GM19468 (cell line): Measurements from ENCODE around the gene HRH1.
"Not testable (repeated sequence)": the region's sequence is repeated elsewhere in the genome, so short reads cannot be mapped to it uniquely, and the experiment has no call there.

ENCODE experiments used
- ATAC-seq: cut with Tn5 transposase; IDR thresholded peaks from one replicate; pipeline ENCODE4 v1.9.1; 2021; ENCODE audit warnings: mild to moderate bottlenecking, moderate library complexity, moderate number of reproducible peaks; ENCODE audit not compliant: unreplicated experiment; ENCODE audit errors: extremely low read depth

The HRH1 gene, protein sequence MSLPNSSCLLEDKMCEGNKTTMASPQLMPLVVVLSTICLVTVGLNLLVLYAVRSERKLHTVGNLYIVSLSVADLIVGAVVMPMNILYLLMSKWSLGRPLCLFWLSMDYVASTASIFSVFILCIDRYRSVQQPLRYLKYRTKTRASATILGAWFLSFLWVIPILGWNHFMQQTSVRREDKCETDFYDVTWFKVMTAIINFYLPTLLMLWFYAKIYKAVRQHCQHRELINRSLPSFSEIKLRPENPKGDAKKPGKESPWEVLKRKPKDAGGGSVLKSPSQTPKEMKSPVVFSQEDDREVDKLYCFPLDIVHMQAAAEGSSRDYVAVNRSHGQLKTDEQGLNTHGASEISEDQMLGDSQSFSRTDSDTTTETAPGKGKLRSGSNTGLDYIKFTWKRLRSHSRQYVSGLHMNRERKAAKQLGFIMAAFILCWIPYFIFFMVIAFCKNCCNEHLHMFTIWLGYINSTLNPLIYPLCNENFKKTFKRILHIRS

DNA sequence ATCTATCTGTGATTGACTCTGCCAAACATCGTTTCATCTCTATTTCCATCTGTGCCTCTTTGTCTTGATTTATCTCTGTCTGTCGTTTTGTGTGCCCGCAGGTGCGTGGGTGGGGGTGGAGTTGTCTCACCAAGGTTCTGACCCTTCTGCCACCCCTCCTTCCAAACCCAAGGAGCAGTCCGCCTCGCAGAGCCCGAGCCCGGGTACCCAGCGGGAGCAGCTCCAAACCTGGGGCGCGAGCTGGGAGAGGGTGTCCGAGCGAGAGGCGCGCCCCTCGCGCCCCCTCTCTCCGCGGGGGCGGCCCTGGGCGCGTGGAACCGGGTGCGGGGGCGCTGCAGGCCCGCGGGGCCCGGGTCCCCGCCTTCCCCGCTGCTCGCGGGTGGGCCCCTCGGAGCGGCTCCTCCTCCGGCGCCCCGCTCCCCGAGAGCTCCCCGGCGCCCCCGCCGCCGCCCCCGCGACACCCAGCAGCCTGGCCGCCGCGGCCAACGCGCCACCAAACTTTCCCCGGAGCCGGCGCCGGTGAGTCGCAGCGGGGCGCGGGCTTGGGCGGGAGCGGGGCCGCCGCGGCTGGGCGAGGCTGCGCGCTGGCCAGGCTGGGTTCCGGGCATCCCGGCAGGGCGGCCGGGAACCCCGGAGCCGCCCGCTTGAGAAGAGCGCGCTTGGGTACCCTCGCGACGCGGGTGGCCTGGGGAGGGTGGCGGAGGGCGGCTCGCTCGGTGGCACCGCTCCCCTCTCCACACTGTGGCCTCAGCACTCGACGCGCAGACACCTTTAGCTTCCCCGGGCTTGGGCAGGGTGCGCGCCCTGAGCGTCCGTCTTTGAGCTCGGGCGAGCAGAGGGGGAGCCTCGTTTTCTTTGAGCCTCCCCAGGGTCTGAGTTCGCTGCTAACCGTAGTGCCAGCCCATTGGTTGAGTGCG lies at the start of gene HRH1:
TSS of gene HRH1 (plus strand) at position 458 of the 917 bp plus-strand sequence. CDS start 104,545 bp downstream, outside the sequence.
- no peak for ATAC-seq

DNA sequence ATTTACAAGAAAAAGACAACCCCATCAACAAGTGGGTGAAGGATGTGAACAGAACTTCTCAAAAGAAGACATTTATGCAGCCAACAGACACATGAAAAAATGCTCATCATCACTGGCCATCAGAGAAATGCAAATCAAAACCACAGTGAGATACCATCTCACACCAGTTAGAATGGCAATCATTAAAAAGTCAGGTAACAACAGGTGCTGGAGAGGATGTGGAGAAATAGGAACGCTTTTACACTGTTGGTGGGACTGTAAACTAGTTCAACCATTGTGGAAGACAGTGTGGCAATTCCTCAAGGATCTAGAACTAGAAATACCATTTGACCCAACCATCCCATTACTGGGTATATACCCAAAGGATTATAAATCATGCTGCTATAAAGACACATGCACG lies 41.0 kb upstream of the HRH1 start:
- ATAC-seq, result not testable (repeated sequence)

DNA sequence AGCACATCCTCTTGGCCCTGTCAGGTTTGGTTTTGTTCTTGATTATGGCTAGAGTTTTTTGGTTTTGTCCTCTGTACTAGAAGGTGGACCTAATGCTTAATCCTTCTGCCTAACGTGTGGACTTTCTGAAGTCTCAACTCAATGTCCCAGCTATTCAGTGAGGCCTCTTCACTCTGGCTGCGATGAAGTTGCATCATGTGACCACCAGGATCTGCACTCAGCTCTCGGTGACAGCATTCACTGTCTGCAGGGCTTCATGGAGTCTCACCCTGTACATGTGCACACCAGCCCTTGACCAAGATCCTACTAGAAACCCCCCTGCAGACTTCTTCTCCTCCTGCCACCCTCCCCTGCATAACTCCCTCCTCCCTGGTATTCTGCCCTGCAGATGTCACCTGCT lies 38.7 kb upstream of the HRH1 start:
- no peak for ATAC-seq

DNA sequence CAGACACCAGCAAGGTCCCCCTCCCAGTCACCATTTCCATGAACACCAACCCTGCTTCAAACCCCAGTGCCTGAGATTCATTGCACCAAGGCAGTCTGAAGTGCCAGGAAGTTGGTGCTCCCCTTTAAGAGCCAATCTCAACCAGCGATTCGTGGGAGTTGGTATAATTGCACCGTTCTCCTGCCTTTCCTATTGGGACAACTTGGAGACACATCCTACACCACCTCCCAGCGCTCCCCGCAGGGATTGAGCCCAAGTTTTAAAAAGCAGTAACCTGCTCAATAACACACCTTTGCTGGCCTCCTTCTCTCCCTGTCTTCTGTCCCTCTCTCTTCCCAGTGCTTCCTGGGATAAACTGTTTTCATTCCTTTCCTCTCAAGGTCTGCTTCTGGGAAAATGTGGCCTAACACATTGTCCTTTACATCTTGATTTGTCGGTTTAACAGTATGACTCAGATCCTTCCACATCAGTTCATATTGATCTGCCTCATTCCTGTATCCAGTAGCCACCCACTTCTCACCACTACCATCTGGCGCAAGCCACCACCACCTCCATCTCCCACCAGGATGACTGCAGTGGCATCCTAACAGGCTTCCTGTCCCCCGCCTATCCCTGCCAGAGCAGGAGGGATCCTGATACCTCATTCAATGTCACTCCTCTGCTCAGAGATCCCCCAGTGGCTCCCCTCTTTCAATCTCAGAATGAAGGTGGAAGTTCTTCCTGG lies 37.8 kb upstream of the HRH1 start:
- no peak for ATAC-seq

DNA sequence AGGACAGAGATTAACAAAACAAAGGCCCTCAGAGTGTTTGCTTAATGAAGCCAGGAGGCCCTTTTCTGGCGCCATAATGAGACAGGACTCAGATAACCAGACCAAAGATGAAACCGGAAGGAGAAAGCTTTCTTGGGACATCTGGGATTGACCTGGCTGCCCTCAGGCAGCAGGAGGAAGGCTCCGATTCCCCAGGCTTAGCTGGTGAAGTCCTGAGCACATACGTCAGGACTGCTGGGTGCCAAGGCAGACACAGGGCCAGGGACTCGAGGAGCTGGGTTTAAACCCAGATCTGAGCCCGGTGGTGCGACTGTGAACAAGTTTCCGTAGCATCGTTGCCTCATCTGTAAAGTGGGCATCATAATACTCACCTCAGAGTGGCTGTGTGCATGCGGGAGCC lies 36.7 kb upstream of the HRH1 start:
- no peak for ATAC-seq

DNA sequence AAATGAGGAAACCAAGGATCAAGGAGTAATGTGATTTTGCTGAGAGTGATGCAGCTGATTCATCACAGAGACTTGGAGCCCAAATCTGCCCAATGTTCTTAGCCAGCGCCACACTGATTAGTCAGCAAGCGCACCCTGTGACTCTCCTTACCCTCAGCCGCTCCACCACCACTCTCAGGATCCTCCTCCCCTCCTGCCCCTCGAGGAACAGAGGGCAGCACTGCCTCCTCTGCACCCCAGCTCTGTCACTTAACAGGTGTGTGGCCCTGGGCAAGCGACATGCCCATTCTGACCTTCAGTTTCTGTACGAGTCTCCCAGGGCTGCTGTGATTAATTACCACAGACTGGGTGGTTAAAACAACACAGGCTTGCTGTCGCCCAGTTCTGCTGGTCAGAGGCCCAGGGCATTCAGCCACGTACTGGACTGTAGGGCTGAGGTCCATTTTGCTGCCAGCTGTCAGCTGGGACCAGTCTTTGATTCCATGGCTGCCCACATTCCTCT lies 36.1 kb upstream of the HRH1 start:
- no peak for ATAC-seq

DNA sequence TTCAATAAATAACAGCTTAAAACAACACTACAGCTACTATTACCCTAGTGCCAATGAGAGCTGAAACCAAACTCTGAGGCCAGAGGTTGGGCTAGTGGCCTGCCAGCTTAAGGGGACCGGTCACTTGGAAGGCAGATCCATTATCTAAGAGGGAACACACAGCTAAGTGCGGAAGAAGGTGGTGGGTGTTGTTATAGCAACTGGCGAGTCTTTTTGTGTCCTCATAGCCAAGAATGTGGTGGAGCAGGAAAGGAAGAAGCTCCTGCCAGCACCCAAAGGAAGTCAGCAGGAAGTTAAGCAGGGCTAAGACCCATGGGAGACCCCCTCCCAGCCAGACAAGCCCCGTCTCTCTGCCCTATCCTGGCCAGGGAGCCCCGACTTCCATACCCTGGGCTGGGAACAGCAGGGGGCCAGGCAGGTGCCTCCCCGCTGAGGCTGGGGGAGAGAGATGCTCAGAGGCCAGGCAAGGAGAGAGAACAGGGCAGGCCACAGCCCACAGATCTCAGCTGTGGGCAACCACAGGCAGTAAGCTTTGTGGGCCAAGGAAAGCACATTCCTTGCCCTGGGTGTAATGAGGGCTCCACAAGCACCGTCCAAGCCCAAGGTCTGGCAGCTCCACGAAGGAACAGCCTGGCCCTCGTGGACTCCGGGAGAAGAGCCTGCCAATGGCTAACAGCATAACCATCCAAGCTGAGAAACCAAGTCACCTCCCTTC lies 34.0 kb upstream of the HRH1 start:
- no peak for ATAC-seq

DNA sequence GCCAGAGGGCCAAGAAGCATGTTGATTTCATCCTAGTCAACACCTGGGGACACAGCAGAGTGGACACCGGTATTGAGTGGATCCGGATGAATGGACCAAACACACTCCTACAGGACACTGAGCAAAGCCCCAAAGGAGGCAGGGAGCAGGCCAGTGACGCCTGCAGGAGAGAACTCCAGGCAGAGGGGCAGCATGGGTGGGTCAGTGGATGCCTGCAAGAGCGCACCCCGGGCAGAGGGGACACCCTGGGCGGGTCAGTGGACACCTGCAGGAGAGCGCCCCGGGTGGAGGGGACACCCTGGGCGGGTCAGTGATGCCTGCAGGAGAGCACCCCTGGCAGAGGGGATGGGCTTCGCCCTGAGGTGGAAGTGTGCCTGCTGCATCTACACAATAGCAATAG lies 27.6 kb upstream of the HRH1 start:
- ATAC-seq, result no peak

DNA sequence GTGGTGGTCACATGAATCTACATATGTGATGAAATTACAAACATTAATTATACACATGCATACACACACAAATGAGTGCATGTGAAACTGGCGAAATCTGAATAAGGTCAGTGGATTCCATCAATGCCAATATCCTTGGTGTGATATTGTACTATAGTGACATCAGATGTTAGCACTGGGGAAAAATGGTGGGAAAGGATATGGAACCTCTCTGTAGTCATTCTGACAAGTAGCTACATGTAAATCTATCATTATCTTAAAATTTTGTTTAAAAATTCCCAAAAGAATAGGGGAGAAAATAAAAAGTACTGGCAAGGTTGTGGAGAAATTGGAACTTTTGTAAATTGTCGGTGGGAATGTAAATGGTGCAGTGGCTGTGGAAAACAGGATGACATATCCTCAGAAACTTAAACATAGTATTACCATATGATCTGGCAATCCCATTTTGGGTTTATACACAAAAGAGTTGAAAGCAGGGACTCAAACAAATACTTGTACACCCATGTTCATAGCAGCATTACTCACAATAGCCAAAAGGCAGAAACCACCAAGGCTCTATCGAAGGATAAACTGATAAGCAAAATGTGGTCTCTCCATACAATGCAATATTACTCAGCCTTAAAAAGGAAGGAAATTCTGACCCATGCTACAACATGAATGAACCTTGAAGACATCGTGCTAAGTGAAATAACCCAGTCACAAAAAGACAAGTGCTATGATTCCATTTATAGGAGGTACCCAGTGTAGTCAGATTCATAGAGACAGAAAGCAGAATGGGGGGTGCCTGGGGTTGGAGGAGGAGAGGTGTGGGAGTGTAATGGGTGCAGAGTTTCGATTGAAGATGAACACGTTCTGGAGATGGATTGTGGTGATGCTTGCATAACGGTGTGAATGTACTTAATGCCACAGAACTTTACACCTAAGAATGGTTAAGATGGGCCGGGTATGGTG lies 25.3 kb upstream of the HRH1 start:
- no peak for ATAC-seq

DNA sequence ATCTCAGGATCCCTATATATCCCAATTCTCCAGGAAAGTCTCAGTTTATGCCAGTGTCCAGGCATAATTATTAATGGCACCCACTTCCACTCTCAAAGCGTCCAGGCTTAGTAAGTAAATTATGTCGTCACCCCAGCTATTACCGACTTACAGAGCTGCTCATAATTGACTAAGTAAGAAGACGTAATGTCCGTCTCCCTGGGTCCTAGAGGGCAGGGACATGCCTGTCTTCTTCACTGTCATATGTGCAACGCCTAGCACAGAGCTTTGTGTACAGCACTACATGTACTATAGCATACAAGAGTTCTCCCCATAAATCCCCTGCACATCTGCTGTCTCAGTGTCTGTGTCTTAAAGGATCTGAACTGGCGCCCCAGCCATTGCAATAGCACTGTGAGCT lies 23.9 kb upstream of the HRH1 start:
- no peak for ATAC-seq

DNA sequence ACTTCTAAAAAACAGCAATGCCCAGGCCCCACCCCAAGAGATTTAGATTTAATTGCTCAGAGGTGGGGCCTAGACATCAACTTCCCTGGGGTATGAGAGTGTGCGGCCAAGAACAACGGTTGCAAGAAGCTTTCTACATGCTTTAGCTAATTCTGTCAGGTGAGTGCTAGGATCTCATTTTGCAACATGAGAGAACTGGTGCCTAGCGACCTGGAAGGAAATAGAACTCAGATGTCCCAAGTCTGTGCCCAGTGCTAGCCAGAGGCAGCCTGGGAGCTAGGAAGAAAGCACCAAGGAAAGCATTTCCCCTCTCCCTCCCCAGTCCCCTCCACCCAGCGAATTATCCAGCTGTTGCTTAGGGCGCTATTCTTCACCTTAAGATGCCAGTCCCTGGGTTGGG lies 22.9 kb upstream of the HRH1 start:
- ATAC-seq, result no peak

DNA sequence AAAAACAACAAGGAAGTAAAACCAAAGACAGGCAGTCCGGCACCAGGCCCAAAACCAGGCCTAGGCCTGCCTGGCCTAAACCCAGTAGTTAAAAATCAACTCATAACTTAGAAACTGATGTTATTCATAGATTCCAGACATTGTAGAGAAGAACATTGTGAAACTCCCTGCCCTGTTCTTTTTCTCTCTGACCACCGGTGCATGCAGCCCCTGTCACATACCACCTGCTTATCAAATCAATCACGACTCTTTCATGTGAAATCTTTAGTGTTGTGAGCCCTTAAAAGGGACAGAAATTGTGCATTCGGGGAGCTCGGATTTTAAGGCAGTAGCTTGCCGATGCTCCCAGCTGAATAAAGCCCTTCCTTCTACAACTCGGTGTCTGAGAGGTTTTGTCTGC lies 22.4 kb upstream of the HRH1 start:
- not testable (repeated sequence) for ATAC-seq

DNA sequence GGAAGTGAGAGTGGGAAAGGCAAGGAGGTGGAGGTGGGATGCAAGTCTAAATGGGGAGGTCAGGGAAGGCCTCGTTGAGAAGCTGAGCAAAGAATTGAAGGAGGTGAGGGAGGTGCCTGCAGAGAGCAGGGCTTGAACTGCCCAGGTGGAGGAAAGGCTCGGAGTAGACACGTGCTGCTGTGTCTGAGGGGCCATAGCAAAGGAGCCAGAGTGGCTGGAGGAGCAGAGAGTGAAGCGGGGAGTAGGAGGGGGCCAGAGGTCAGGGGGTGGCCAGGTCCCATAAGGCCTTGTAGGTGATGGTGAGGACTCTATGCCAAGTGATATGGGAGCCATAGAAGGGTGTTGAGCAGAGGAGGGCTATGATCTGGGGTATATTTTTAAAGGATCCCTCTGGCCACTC lies 21.4 kb upstream of the HRH1 start:
- ATAC-seq, result no peak

DNA sequence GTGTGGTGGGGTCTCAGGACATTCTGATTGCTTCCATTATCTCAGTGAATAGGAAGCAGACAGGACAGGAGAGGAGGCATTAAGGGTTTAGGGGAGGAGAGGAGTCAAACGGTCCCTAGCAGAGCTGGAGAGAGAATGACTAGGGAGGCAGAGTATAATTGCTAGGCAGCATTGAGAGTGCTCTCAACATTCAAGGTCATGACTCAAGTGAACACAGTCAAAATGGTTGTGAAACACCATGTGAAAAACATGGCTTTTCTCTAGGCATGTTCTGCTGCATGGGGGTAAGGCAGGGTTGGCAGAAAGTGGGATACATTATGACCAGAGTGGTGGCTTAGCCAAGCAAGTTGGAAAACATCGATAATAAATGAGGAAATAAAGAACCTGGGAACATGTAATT lies 19.5 kb upstream of the HRH1 start:
- ATAC-seq, result no peak

DNA sequence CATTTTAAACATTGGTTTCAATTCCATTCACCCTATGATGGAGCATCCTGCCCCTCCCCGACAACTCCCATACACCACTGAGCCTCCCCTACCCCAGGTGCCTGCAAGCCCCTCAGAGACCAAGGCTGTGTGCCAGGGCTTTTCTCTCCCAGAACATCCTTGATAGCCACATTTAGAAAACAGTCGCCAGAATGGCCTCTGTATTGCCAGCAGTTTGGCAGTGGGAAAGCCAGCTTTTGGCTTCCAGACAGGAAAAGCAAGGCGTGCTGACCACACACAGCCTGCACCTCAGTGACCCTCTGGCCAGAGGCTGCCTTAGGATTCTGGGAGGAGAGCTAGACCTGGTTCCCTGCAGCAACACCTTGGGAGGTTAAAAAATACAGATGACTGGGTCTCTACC lies 18.2 kb upstream of the HRH1 start:
- no peak for ATAC-seq

DNA sequence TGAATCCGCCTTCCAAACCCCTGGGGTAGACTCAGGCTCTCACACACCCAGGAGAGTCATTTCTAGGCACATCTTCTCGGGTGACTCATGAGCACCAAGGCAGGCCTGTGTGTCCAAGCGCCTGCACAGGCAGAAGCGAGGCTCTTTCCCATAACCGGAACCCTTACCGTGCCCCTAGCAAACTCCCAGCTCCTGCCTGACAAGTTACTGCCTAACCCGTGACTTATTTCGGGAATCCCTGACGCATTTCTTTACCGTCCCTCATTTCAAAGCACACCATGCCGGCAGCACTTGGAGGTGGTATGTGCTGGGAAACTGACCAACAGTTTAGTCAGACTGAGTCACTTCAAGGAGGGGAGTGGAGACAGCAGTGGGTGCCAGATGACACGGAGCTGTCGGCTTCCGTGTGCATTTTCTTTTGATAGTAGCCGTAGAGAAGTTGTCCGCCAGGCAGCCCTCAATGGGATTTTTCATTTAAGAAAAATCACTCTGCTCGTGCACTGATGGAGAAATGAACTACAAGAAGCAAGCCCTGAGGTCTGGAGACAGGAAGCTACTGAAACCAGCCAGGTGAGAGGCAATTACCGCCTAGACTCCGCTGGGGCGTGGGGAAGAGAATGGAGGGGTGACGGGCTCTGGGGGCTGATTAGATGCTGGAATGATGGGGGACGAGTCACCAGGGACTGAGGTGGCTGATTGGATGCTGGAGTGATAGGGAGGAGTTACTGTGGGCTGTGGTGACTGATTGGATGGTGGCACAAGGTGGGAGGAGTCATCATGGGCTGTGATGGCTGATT lies 17.3 kb upstream of the HRH1 start:
- no peak for ATAC-seq

DNA sequence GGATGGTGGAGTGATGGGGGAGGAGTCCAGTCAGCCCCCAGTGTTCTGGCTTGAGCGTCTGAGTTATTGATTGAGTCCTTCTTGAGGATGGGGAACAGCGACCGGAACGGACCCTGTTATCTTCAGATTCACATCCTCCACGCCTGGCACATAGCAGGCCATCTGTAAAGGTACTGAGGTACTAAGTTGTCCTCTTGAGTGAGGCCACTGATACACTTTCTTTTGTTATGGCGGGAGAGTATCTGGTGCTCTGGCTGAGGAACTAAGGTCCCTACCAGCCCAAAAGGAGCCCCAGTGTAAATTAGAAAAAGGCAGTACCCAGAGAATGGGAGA lies 16.7 kb upstream of the HRH1 start:
- ATAC-seq, result no peak

DNA sequence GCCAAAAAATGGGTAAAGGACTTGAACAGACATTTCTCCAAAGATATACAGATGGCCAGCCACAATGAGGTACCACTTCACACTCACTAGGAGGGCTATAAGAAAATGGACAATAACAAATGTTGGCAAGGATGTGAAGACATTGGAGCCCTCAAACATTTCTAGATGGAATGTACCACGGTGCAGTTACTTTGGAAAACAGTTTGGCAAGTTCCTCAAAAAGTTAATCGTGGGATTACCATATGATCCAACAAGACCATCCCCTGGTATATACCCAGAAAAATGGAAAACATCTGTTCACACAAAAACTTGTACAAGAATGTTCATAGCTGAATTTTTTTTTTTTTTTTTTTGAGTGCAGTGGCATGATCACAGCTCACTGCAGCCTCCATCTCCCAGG lies 15.9 kb upstream of the HRH1 start:
- no peak for ATAC-seq
